ENCODE data around the gene PCSK7.
"Not testable (repeated sequence)": the region's sequence is repeated elsewhere in the genome, so short reads cannot be mapped to it uniquely, and the experiment has no call there.

The PCSK7 gene

GRCh38 chr11:117231842-117232091, at the start of gene PCSK7:
PCSK7 (minus strand) TSS chr11:117232073; CDS start chr11:117229844, 2,229 bp downstream.
- no peak for DNase-seq (ENCODE audit: low spot score)

- no peak for DNase-seq (ENCODE audit: low spot score)
Measured at GRCh38 chr11:117281159-117281558, 49.3 kb upstream of the PCSK7 start.

GRCh38 chr11:117279711-117280376, 48.0 kb upstream of the PCSK7 start:
- DNase-seq (ENCODE audit: low spot score) = no peak

- no peak for DNase-seq (ENCODE audit: low spot score)
Measured at GRCh38 chr11:117278347-117278746, 46.5 kb upstream of the PCSK7 start.

GRCh38 chr11:117273550-117274289, 41.8 kb upstream of the PCSK7 start:
- DNase-seq (ENCODE audit: low spot score) = no peak

GRCh38 chr11:117272175-117272574, 40.3 kb upstream of the PCSK7 start:
- DNase-seq (ENCODE audit: low spot score) = not testable (repeated sequence)

- no peak for DNase-seq (ENCODE audit: low spot score)
Measured at GRCh38 chr11:117271208-117271607, 39.3 kb upstream of the PCSK7 start.

GRCh38 chr11:117269856-117270255, 38.0 kb upstream of the PCSK7 start:
- DNase-seq (ENCODE audit: low spot score) = no peak

GRCh38 chr11:117265745-117266144, 33.9 kb upstream of the PCSK7 start:
- no peak for DNase-seq (ENCODE audit: low spot score)

GRCh38 chr11:117264624-117265323, 32.9 kb upstream of the PCSK7 start:
- DNase-seq (ENCODE audit: low spot score) = not testable (repeated sequence)

GRCh38 chr11:117259417-117259816, 27.5 kb upstream of the PCSK7 start:
- no peak for DNase-seq (ENCODE audit: low spot score)

- DNase-seq (ENCODE audit: low spot score) = no peak
Measured at GRCh38 chr11:117258576-117258975, 26.7 kb upstream of the PCSK7 start.

- DNase-seq (ENCODE audit: low spot score) = no peak
Measured at GRCh38 chr11:117256573-117256972, 24.7 kb upstream of the PCSK7 start.

GRCh38 chr11:117255966-117256365, 24.1 kb upstream of the PCSK7 start:
- DNase-seq (ENCODE audit: low spot score) = no peak

GRCh38 chr11:117251506-117251905, 19.6 kb upstream of the PCSK7 start:
- DNase-seq (ENCODE audit: low spot score) = no peak

- no peak for DNase-seq (ENCODE audit: low spot score)
Measured at GRCh38 chr11:117249571-117249970, 17.7 kb upstream of the PCSK7 start.

GRCh38 chr11:117248341-117248740, 16.5 kb upstream of the PCSK7 start:
- no peak for DNase-seq (ENCODE audit: low spot score)

- DNase-seq (ENCODE audit: low spot score) = no peak
Measured at GRCh38 chr11:117239295-117239694, 7.4 kb upstream of the PCSK7 start.

- no peak for DNase-seq (ENCODE audit: low spot score)
Measured at GRCh38 chr11:117238221-117238620, 6.3 kb upstream of the PCSK7 start.

GRCh38 chr11:117232911-117233409, 1.1 kb upstream of the PCSK7 start:
- no peak for DNase-seq (ENCODE audit: low spot score)

GRCh38 chr11:117232092-117232878, 412 bp upstream of the PCSK7 start, which contains the start of gene RNF214:
RNF214 (plus strand) TSS chr11:117232671; CDS start chr11:117234273, 1,602 bp downstream.
- peak; percentile 81 for DNase-seq (ENCODE audit: low spot score)

Measured in LoVo (cell line).